K562 (cell line): Measurements from ENCODE around the gene RANBP3. TPM values are rescaled to one million over a fixed set of nuclear protein-coding genes. Genes with fewer than 3 reads are reported as not detected.

Experiments
- ATAC-seq: fragments of 200-7000 bp; cut with Tn5 transposase; 3 replicates; pipeline ENCODE4 v1.9.1; 2020; ENCODE audit warnings: moderate library complexity
- BruUV-seq: library from RNA; stranded (reverse); fragments of 400-500 nt; replicated peaks from 2 replicates; lab custom pipeline; 2021; lab: Mats Ljungman, UMichigan
- CTCF ChIA-PET: fragments of 300-600 bp; formaldehyde crosslinking; extraction: SDS; loops from one replicate; lab custom pipeline; 2021; ENCODE audit warnings: low intra/inter-chr PET ratio; lab: Yijun Ruan, JAX
- POLR2A ChIA-PET: fragments of 300-600, 350-650 bp; sonication (Branson Sonifier 250); formaldehyde crosslinking; extraction: SDS; loops from one replicate; lab custom pipeline; 2021; ENCODE audit warnings: antibody characterized with exemption, inconsistent platforms; lab: Yijun Ruan, JAX
- DNase-seq, 4 experiments: peaks; one replicate each; pipeline versions ENCODE4 v3.0.0 to v3.0.0-alpha.2; 2011 to 2018; ENCODE audit warnings: low spot score in 3 of 4, mixed read lengths in 3 of 4; ENCODE audit errors: extremely low read depth in 1 of 4
- FAIRE-seq: peaks from 2 replicates; lab custom pipeline; 2011; peaks lifted over from hg19 to GRCh38; lab: Jason Lieb, UNC
- H2AFZ ChIP-seq: 2 replicates; pipeline ENCODE4 v1.6.0; 2011; ENCODE audit warnings: low read depth, low read length, control low read depth, inconsistent platforms
- H3K27ac ChIP-seq: fragments of 200-600 bp; 3 replicates; pipeline ENCODE4 v1.8.0; 2011; ENCODE audit warnings: low read depth, mild to moderate bottlenecking, control low read depth, inconsistent platforms, low read length, moderate library complexity, mixed read lengths; ENCODE audit errors: extremely low read depth
- H3K27me3 ChIP-seq, 2 experiments: fragments of 300-600 bp in 1 of 2; 2 replicates in 1 of 2; 3 replicates in 1 of 2; pipeline versions ENCODE4 v1.6.0 to v1.8.0; 2011; ENCODE audit warnings: inconsistent platforms in 2 of 2, low read length in 2 of 2, mild to moderate bottlenecking in 1 of 2, mixed read lengths in 1 of 2, moderate library complexity in 1 of 2; ENCODE audit not compliant: control insufficient read depth in 2 of 2, insufficient read depth in 2 of 2
- H3K36me3 ChIP-seq: fragments of 300-600 bp; 3 replicates; pipeline ENCODE4 v1.8.0; 2011; ENCODE audit warnings: mild to moderate bottlenecking, low read length, inconsistent platforms; ENCODE audit not compliant: control insufficient read depth, insufficient read depth
- H3K4me1 ChIP-seq, 2 experiments: fragments of 200-600 bp in 1 of 2; replicated peaks in 1 of 2; 2 replicates in 1 of 2; 3 replicates in 1 of 2; pipeline versions ENCODE4 v1.5.1 to v1.8.0; 2011; ENCODE audit warnings: inconsistent platforms in 2 of 2, low read length in 2 of 2, mild to moderate bottlenecking in 1 of 2, mixed read lengths in 1 of 2, moderate library complexity in 1 of 2; ENCODE audit not compliant: control insufficient read depth in 2 of 2, insufficient read depth in 2 of 2
- H3K4me2 ChIP-seq: 2 replicates; pipeline ENCODE4 v1.6.1; 2011; ENCODE audit warnings: low read length, control low read depth, inconsistent platforms, mixed read lengths; ENCODE audit not compliant: insufficient read depth
- H3K4me3 ChIP-seq: fragments of 200-600 bp; sonication (generic), shearing (Covaris generic); 2 replicates; pipeline ENCODE4 v1.5.1; 2016; ENCODE audit warnings: control low read depth, inconsistent platforms
- H3K79me2 ChIP-seq: fragments of 200-600 bp; 3 replicates; pipeline ENCODE4 v1.8.0; 2011; ENCODE audit warnings: low read length, inconsistent platforms; ENCODE audit not compliant: control insufficient read depth, insufficient read depth
- H3K9ac ChIP-seq, 2 experiments: 2 replicates each; pipeline versions ENCODE4 v1.6.0 to v1.6.1; 2011; ENCODE audit warnings: low read depth in 2 of 2, low read length in 2 of 2, control low read depth in 1 of 2, inconsistent platforms in 1 of 2, mild to moderate bottlenecking in 1 of 2, mixed read lengths in 1 of 2; ENCODE audit not compliant: insufficient read depth in 1 of 2
- H3K9me1 ChIP-seq: one replicate; pipeline ENCODE4 v1.6.0; 2011; ENCODE audit warnings: inconsistent platforms, mild to moderate bottlenecking, low read length, moderate library complexity; ENCODE audit not compliant: control insufficient read depth, insufficient read depth
- H3K9me3 ChIP-seq: replicated peaks from 2 replicates; pipeline ENCODE4 v1.5.1; 2011; ENCODE audit warnings: low read depth, low read length, inconsistent platforms; ENCODE audit not compliant: control insufficient read depth, insufficient read depth
- H4K20me1 ChIP-seq: replicated peaks from 2 replicates; pipeline ENCODE4 v1.6.1; 2011; ENCODE audit warnings: low read length, inconsistent platforms, mixed read lengths; ENCODE audit not compliant: control insufficient read depth, insufficient read depth
- POLR2G ChIP-seq: fragments of 200-400 bp; formaldehyde crosslinking; IDR thresholded peaks from 2 replicates; pipeline ENCODE4 v1.6.1; 2017; ENCODE audit warnings: low read depth, mild to moderate bottlenecking, antibody characterized with exemption, low read length, moderate library complexity
- RBM15 ChIP-seq: fragments of 200-400 bp; formaldehyde crosslinking; IDR thresholded peaks from 2 replicates; pipeline ENCODE4 v1.6.1; 2018; ENCODE audit warnings: mild to moderate bottlenecking, low read length, moderate library complexity; ENCODE audit not compliant: insufficient read depth
- SMARCA5 ChIP-seq: fragments of 450-650 bp; IDR thresholded peaks from 2 replicates; pipeline ENCODE4 v1.6.1; 2016
- TAF1 ChIP-seq: IDR thresholded peaks from 2 replicates; pipeline ENCODE4 v1.6.1; 2011; ENCODE audit warnings: mild to moderate bottlenecking, low read length, moderate library complexity; ENCODE audit not compliant: insufficient read depth, control insufficient read depth, severe bottlenecking; ENCODE audit errors: extremely low read depth
- ZNF41 ChIP-seq: fragments of 250-450 bp; sonication (Bioruptor Pico); conservative IDR thresholded peaks from 2 replicates; pipeline ENCODE4 v1.4.0; 2020; ENCODE audit warnings: mild to moderate bottlenecking
- WGBS: fragments of 100-300 bp; shearing (Covaris generic); methylation state at CpG from one replicate; pipeline ENCODE4 v1.1.6; 2016; ENCODE audit warnings: low coverage, mixed read lengths; ENCODE audit not compliant: insufficient coverage; ENCODE audit errors: missing lambda C conversion rate; 5-methylcytosine and 5-hydroxymethylcytosine counted together
- in situ Hi-C: fragments of 300-500 bp; cut with MboI; formaldehyde crosslinking; loops from 4 replicates; pipeline ENCODE4 v1.15.0; 2018; ENCODE audit warnings: inconsistent platforms, mixed read lengths
- intact Hi-C: fragments of 100-400 bp; cut with micrococcal nuclease; formaldehyde crosslinking; loops from 2 replicates; pipeline ENCODE4 v1.14.2; 2022
- polyA plus RNA-seq, 8 experiments: library from polyadenylated mRNA; depleted of rRNA in 4 of 8; stranded (reverse) in 5 of 8; unstranded in 3 of 8; fragments of >200 nt; fragmentation: Nextera tagmentation in 2 of 8; fragmentation: Illumina TruSeq in 1 of 8; extraction: Ambion mirVana in 2 of 8; extraction: Trizol in 1 of 8; gene quantifications; 2 replicates each; pipeline versions ENCODE4 v1.2.1 to v1.2.3, GENCODE V29; 2011 to 2014; ENCODE audit warnings: inconsistent platforms in 1 of 8, missing spikeins in 1 of 8
- total RNA-seq, 7 experiments: library from RNA; depleted of rRNA in 6 of 7; stranded (reverse); fragments of >200 nt in 6 of 7; fragmentation: Illumina TruSeq in 2 of 7; extraction: Trizol in 2 of 7; gene quantifications; 2 replicates each; pipeline versions ENCODE4 v1.2.1 to v1.2.3, GENCODE V29; 2011 to 2021; ENCODE audit warnings: low replicate concordance in 1 of 7

The RANBP3 gene
- total and polyA plus RNA-seq, 9 of the 15 experiments (the other 6 are each of a cell fraction or from before 2014, with no cell fraction given), result 0.90 to 95.1 (median 63.2) TPM

- H3K9me3 ChIP-seq, result no peaks in the 10 kb centered on the region
- no peaks in the 10 kb centered on the region for H4K20me1 ChIP-seq
- H2AFZ ChIP-seq, result no peak overlapping the region
- intact Hi-C loops, result no loop called here
- H3K4me3 ChIP-seq, result no peak overlapping the region
- H3K9ac ChIP-seq, result peak overlapping the region in 1 of 2 experiments; percentile 61; a peak in 2 of 4 replicates
- peaks cover 0 to 17% of the 10 kb centered on the region in 2 experiments; a peak in 2 of 5 replicates for H3K4me1 ChIP-seq
- FAIRE-seq (no peak), ATAC-seq (no peak), DNase-seq (no peak)
- no TSS peak for BruUV-seq
- H3K79me2 ChIP-seq, result no peaks in the 10 kb centered on the region
- no peak overlapping the region for H3K4me2 ChIP-seq
- POLR2A ChIA-PET, result interaction anchor here (0.5 to 1.1 kb wide), 2 partner anchors 23 to 1047 kb away, joined by 3 read pairs; no protein-coding TSS in a partner anchor
- H3K27me3 ChIP-seq, result no peaks in the 10 kb centered on the region
- peaks cover 11% of the 10 kb centered on the region; the same call in 1 of the 3 replicates for H3K36me3 ChIP-seq
- in situ Hi-C loops, result no loop called here
- H3K27ac ChIP-seq, result no peak overlapping the region
- WGBS, result 69% methylated on average over 12 of the region's 14 CpGs
- no peaks in the 10 kb centered on the region for H3K9me1 ChIP-seq
- TF ChIP-seq ZNF41 (CRISPR knock-in tag) (no peak), POLR2G (0 out of 2 replicates have a peak, but pooled peaks have one; percentile 20), SMARCA5 (no peak), TAF1 (no peak), RBM15 (no peak)
- CTCF ChIA-PET, result no interaction called here
Measured at GRCh38 chr19:5908773-5909442, 69.0 kb downstream of the RANBP3 start.
